Activated CD4-positive, alpha-beta T cell treated with anti-CD3 and anti-CD28 coated beads, Interleukin-2, amount 50 U/mL, for 4 hours (primary cell): ENCODE data around the gene PASK.
"Not testable (repeated sequence)": the region's sequence is repeated elsewhere in the genome, so short reads cannot be mapped to it uniquely, and the experiment has no call there.

Experiments used
- DNase-seq, 2 experiments: peaks; one replicate each; pipeline ENCODE4 v3.0.0-alpha.2; 2020

The PASK gene

GRCh38 chr2:241123816-241124536 is 25.3 kb downstream of the PASK start:
- DNase-seq, result peak; percentile 27 to 38

GRCh38 chr2:241122376-241123002 is 26.8 kb downstream of the PASK start:
- DNase-seq, result no peak

- no peak for DNase-seq
Measured at GRCh38 chr2:241121008-241121407, 28.3 kb downstream of the PASK start.

- DNase-seq, result no peak
Measured at GRCh38 chr2:241120440-241120839, 28.8 kb downstream of the PASK start.

- no peak for DNase-seq
Measured at GRCh38 chr2:241118737-241119505, 30.4 kb downstream of the PASK start.

GRCh38 chr2:241116606-241117560 is 32.4 kb downstream of the PASK start:
- no peak for DNase-seq

DNA sequence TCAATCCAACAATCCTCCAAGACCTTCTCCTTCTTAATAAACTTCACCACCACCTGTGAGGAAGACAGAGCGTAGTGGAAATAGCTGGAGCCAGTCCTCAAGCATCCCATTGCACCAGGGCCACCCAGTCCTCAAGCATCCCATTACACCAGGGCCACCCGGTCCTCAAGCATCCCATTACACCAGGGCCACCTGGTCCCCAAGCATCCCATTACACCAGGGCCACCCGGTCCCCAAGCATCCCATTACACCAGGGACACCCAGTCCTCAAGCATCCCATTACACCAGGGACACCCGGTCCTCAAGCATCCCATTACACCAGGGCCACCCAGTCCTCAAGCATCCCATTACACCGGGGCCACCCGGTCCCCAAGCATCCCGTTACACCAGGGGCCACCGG is 33.9 kb downstream of the PASK start:
- DNase-seq, result no peak

DNA sequence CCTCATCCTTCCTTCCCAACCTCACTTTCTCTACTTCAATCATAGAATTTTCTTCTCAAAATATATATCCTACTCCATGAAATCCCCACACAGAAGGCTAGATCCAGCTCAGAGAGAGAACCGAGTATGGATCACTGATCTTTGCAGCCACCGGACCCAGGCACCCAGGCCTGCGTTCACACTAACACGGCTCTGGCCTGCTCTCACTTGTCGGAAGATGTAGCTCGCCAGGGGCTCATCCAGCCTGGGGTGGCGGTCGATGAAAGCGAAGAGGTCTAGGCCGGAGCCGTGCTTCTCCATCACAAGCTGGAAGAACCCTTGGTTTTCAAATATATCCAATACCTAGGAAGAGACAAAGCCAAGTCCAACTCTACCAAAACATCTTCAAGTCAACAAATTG is 34.4 kb downstream of the PASK start:
- no peak for DNase-seq

- DNase-seq, result no peak
Measured at GRCh38 chr2:241112592-241112991, 36.7 kb downstream of the PASK start.

GRCh38 chr2:241112046-241112445 is 37.2 kb downstream of the PASK start:
- no peak for DNase-seq

DNA sequence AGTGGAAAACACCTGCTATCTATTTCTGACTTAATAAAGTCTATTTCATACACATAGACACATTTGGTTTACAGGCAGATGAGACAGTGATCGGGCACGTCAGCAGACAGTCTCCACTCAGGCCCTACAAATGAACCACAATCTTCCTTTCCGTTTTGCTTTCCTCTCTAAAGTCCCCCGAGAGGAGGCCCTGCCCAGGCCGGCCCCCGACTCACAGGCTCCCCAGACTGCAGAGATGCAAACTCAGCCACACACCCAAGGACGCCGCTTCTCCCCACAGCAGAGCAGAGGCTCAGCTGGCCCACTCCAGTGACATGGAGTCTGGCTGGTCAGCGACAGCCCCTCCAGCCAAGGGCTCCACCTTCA is 37.8 kb downstream of the PASK start:
- no peak for DNase-seq

- no peak for DNase-seq
Measured at GRCh38 chr2:241110607-241111439, 38.4 kb downstream of the PASK start.

- no peak for DNase-seq
Measured at GRCh38 chr2:241110089-241110606, 39.1 kb downstream of the PASK start.

DNA sequence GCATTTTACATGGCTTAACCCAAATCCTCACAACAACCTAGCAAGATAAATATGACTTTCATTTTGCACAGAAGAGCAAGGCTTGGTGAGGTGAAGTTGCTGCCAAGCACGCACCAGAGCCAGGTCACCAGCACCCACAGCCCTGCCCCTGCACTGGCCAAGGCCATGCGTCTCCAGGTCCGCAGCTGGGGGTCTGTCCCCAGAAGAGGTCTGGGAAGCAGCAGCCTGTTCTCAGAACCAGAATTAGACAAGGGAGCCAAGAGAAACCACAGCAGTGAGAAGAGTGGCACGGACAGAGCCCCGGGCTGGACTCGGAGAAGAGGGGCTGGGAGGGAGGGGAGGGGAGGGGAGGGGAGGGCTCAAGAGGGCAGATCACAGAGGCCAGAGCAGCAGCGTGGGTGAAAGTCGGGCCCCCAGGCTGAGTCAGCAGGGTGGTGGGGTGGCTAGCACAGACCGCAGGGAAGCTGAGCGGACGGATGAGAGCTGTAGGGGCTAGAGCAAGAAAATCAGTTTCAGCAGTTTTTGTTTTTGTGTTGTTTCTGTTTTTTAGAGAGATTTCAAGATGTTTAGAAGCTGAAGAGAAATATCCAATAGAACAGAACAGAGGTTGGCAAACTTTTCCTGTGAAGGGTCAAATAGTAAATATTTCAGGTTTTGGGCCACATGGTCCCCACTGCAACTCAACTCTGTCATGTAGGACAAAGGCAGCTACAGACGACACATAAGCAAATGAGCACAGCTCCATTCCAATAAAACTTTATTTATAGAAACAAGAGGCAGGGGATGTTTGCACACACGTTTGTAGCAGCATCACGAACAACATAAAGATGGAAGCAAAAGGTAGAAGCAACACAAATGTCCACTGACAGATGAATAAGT is 39.8 kb downstream of the PASK start:
- no peak for DNase-seq

- DNase-seq, result no peak
Measured at GRCh38 chr2:241108271-241109209, 40.7 kb downstream of the PASK start.

GRCh38 chr2:241107031-241107783 is 42.1 kb downstream of the PASK start:
- no peak for DNase-seq

DNA sequence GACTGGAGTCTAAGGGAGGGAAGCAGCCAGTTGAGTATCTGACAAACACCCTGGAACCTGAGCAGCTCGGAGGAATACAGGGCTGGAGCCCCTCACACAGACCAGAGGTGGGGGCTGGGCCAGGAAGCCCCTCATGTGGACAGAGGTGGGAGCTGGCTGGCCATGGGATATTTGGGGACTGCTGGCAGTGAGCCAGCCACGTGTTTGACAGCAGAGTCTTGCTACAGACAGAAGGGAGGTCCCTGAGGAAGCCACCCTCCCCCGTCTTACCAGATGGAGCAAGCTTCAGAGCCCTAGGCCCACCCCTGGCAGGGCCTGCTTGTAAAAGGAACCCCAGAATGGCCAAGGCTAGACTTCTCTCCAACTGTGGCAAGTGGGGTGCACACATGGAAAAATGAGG is 43.6 kb downstream of the PASK start:
- no peak for DNase-seq

GRCh38 chr2:241104611-241105010 is 44.7 kb downstream of the PASK start:
- not testable (repeated sequence) for DNase-seq

- no peak for DNase-seq
Measured at GRCh38 chr2:241103176-241103595, 46.1 kb downstream of the PASK start.
